NCI-H460 (cell line): Measurements from ENCODE around the gene NRG2. TPM values are rescaled to one million over a fixed set of nuclear protein-coding genes. Genes with fewer than 3 reads are reported as not detected.

ENCODE experiments used
- DNase-seq: peaks from one replicate; pipeline ENCODE4 v3.0.0-alpha.2; 2016; ENCODE audit warnings: low read depth; ENCODE audit errors: extremely low read depth
- total RNA-seq: library from RNA; depleted of rRNA; stranded (reverse); fragments of >200 nt; shearing (Covaris generic); gene quantifications from 2 replicates; pipeline ENCODE4 v1.2.3, GENCODE V29; 2014

NRG2 gene
- total RNA-seq, 1 experiment from 2014 or later = 3.9 TPM

- DNase-seq = no peak
Measured at GRCh38 chr5:139864716-139865483, 178.2 kb downstream of the NRG2 start.

- peak; percentile 44 for DNase-seq
Measured at GRCh38 chr5:139863855-139864558, 179.1 kb downstream of the NRG2 start.

- no peak for DNase-seq
Measured at GRCh38 chr5:139863361-139863760, 179.7 kb downstream of the NRG2 start.

GRCh38 chr5:139862803-139863202 lies 180.3 kb downstream of the NRG2 start:
- no peak for DNase-seq

GRCh38 chr5:139862313-139862712 lies 180.8 kb downstream of the NRG2 start:
- DNase-seq = no peak

GRCh38 chr5:139861889-139862207 lies 181.3 kb downstream of the NRG2 start:
- DNase-seq = no peak

GRCh38 chr5:139861021-139861888 lies 181.8 kb downstream of the NRG2 start:
- DNase-seq = no peak

GRCh38 chr5:139859013-139859412 lies 184.1 kb downstream of the NRG2 start:
- no peak for DNase-seq

GRCh38 chr5:139856714-139857113 lies 186.4 kb downstream of the NRG2 start:
- DNase-seq = no peak

GRCh38 chr5:139855946-139856540 lies 187.1 kb downstream of the NRG2 start:
- DNase-seq = no peak

GRCh38 chr5:139855451-139855850 lies 187.6 kb downstream of the NRG2 start:
- DNase-seq = no peak

GRCh38 chr5:139854953-139855352 lies 188.1 kb downstream of the NRG2 start:
- no peak for DNase-seq

GRCh38 chr5:139854029-139854605 lies 189.0 kb downstream of the NRG2 start:
- DNase-seq = no peak

- no peak for DNase-seq
Measured at GRCh38 chr5:139852696-139853095, 190.4 kb downstream of the NRG2 start.

GRCh38 chr5:139851558-139851957 lies 191.5 kb downstream of the NRG2 start:
- DNase-seq = no peak

- DNase-seq = no peak
Measured at GRCh38 chr5:139850423-139851016, 192.6 kb downstream of the NRG2 start.

- no peak for DNase-seq
Measured at GRCh38 chr5:139849942-139850341, 193.2 kb downstream of the NRG2 start.

- DNase-seq = no peak
Measured at GRCh38 chr5:139849501-139849900, 193.6 kb downstream of the NRG2 start.

- no peak for DNase-seq
Measured at GRCh38 chr5:139848508-139849100, 194.5 kb downstream of the NRG2 start.
